SU-DHL-6 (cell line): Measurements from ENCODE around the gene ANGPTL1.

ENCODE experiments used
- CTCF ChIP-seq: fragments of 200-600 bp; sonication (generic); IDR thresholded peaks from one replicate; pipeline ENCODE4 v1.5.1; 2017; ENCODE audit warnings: antibody characterized with exemption, mild to moderate bottlenecking, low read length, moderate library complexity; ENCODE audit not compliant: insufficient read depth, poor library complexity, severe bottlenecking
- EZH2phosphoT487 ChIP-seq: fragments of 200-600 bp; sonication (generic), shearing (Covaris generic); conservative IDR thresholded peaks from 2 replicates; pipeline ENCODE4 v1.6.1; 2018; ENCODE audit warnings: mild to moderate bottlenecking, antibody characterized with exemption, low read length, moderate library complexity, mixed read lengths

GRCh38 chr1:178847396-178847849 is 23.5 kb downstream of the ANGPTL1 start:
- TF ChIP-seq CTCF (no peak), EZH2phosphoT487 (no peak)
